HTR-8/SVneo (cell line): Measurements from ENCODE around the gene PRH1.

ENCODE experiments used
- DNase-seq: peaks from one replicate; pipeline ENCODE4 v3.0.0; 2011; ENCODE audit warnings: low spot score, mixed read lengths; ENCODE audit not compliant: insufficient read length
- FAIRE-seq: peaks from 2 replicates; lab custom pipeline; 2011; peaks lifted over from hg19 to GRCh38; lab: Jason Lieb, UNC

The PRH1 gene

GRCh38 chr12:10884086-10884725, at the start of gene PRH1:
TSS of gene PRH1 (minus strand) at chr12:10884255. CDS start at chr12:10884217, 38 bp downstream.
- DNase-seq (no peak), FAIRE-seq (no peak)

DNA sequence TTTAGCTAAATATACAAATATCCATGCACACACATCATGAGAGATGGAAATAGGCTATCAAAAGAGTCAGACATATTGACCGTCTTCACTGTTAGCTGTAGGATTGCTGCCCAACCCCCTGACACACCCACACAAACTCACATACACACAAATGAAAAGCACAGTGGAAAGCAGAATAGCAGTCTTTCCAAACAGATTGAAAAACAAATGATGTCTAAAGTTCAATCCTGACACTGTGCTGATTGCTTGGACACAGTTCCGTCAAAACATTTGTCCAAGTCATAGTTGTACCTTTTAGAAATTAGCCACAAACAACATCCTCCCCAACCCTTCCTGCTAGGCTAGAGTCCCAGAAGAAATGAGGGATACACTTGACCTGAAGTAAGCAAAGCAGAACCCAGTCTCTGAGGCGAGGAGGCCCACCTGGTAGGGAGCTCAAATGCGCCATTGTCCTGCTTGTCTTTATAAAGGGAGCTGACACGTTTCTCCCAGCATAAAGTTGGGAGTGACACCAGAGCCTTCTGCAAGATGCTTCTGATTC, 44.8 kb upstream of the PRH1 start, which contains the start of gene PRH2:
PRH2 (plus strand) TSS at position 491 of the 541 bp plus-strand sequence; CDS start at position 529, 38 bp downstream.
- DNase-seq (no peak), FAIRE-seq (no peak)

- FAIRE-seq = no peak
- no peak for DNase-seq
Measured at GRCh38 chr12:10926269-10926668, 42.2 kb upstream of the PRH1 start.

GRCh38 chr12:10919809-10920208, 35.8 kb upstream of the PRH1 start:
- FAIRE-seq = no peak

GRCh38 chr12:10910380-10910779, 26.3 kb upstream of the PRH1 start:
- no peak for DNase-seq
- FAIRE-seq = no peak

More at GRCh38 chr12:10919809-10920208, 35.8 kb upstream of the PRH1 start:
- no peak for DNase-seq

- FAIRE-seq (no peak), DNase-seq (no peak)
Measured at GRCh38 chr12:10909462-10909861, 25.4 kb upstream of the PRH1 start, which contains the start of gene TAS2R13. TSS of gene TAS2R13 (minus strand) at chr12:10909562. CDS start at chr12:10909298, 264 bp downstream.

DNA sequence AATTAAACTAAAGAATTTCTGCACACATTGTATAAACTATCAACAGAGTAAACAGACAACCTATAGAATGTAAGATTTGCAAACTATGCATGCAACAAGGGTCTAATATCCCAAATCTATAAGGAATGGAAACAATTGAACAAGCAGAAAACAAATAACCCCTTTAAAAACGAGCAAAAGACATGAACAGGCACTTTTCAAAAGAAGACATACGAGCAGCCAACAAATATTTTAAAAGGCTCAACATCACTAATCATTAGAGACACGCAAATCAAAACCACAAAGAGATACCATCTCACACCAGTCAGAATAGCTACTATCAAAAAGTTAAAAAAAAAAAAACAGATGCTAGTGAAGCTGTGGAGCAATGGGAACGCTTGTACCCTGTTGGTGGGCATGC, 20.6 kb upstream of the PRH1 start:
- FAIRE-seq (no peak), DNase-seq (no peak)

DNA sequence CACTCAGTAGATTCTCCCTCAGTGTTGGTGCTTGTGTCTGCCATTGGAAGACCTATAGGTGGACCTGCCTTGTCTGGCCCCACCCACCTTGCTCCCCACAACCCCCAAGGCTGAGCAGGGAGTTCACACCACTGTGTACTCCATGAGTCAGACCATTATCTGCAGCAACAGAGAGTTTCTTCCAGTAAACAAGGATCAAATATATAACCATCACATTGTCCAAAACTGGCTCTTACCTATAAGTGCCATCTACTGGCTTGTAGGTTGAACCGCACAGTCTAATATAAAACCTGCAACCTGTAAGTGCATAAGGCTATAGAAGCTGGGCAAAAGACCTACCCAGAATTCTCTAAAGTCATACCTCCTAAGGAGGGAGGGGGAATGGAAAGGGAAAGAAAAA, 17.4 kb upstream of the PRH1 start:
- FAIRE-seq = no peak
- DNase-seq = no peak

- FAIRE-seq (no peak), DNase-seq (no peak)
Measured at GRCh38 chr12:10900972-10901371, 16.9 kb upstream of the PRH1 start.

- FAIRE-seq (no peak), DNase-seq (no peak)
Measured at GRCh38 chr12:10900530-10900929, 16.5 kb upstream of the PRH1 start.

- DNase-seq = no peak
- no peak for FAIRE-seq
Measured at GRCh38 chr12:10896854-10897253, 12.8 kb upstream of the PRH1 start.

GRCh38 chr12:10891937-10892336, 7.9 kb upstream of the PRH1 start:
- FAIRE-seq (no peak), DNase-seq (no peak)

GRCh38 chr12:10889226-10889625, 5.2 kb upstream of the PRH1 start:
- FAIRE-seq (no peak), DNase-seq (no peak)

DNA sequence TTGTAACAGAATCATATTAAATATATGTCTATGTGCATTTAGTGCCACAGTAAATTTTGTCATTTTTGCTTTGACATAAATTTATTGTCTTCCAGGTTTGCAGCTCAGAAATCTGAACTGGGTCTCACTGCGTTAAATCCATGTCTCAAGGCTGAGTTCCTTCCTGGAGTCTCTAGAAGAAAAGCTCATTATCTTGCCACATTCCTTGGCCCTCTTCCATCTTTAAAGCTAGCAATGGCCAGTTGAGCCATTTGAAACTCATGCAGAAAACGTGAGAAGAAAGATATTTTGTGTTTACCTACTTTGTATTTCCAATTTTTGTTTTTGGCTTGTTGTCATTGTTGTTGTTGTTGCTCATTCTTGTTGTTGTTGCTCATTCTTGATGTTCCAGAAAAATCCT, 10.7 kb downstream of the PRH1 start:
- FAIRE-seq (no peak), DNase-seq (no peak)

- DNase-seq (no peak), FAIRE-seq (no peak)
Measured at GRCh38 chr12:10867381-10867780, 16.7 kb downstream of the PRH1 start.

GRCh38 chr12:10863512-10864218, 20.4 kb downstream of the PRH1 start:
- no peak for FAIRE-seq

DNA sequence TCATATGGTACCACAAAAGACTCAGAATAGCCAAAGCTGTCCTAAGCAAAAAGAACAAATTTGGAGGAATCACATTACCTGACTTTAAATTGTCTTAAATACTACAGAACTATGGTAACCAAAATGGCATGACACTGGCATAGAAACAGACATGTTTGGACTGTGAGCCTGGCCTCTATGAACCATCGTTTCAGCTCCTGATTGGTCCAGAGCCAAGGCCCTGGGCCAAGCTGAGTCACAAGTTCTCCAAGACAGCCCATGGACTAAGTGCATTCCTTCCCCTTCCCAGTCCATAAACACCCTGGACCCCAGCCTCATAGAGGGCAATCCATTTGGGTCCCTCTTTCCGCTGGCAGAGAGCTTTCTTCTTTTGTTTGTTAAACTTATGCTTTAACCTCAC, 22.7 kb downstream of the PRH1 start:
- DNase-seq (no peak), FAIRE-seq (no peak)

More at GRCh38 chr12:10863512-10864218, 20.4 kb downstream of the PRH1 start:
- no peak for DNase-seq

- FAIRE-seq (no peak), DNase-seq (no peak)
Measured at GRCh38 chr12:10855807-10856206, 28.2 kb downstream of the PRH1 start.

GRCh38 chr12:10853776-10854175, 30.3 kb downstream of the PRH1 start:
- FAIRE-seq = no peak
- DNase-seq = no peak

- FAIRE-seq = no peak
- no peak for DNase-seq
Measured at GRCh38 chr12:10851243-10851858, 32.7 kb downstream of the PRH1 start.

GRCh38 chr12:10849425-10849878, 34.6 kb downstream of the PRH1 start, which contains the start of gene PRR4:
TSS of gene PRR4 (minus strand) at chr12:10849475. CDS start at chr12:10849437, 38 bp downstream.
- no peak for FAIRE-seq

More at GRCh38 chr12:10849425-10849878, 34.6 kb downstream of the PRH1 start, which contains the start of gene PRR4:
- DNase-seq = no peak
